COLO668 (cell line): Measurements from ENCODE around the gene TMEM235.
"Not testable (repeated sequence)": the region's sequence is repeated elsewhere in the genome, so short reads cannot be mapped to it uniquely, and the experiment has no call there.

Experiments used
- DNase-seq: peaks from one replicate; lab custom pipeline; 2025; ENCODE audit not compliant: unreplicated experiment; lab: John Stamatoyannopoulos, UW

TMEM235 gene

DNA sequence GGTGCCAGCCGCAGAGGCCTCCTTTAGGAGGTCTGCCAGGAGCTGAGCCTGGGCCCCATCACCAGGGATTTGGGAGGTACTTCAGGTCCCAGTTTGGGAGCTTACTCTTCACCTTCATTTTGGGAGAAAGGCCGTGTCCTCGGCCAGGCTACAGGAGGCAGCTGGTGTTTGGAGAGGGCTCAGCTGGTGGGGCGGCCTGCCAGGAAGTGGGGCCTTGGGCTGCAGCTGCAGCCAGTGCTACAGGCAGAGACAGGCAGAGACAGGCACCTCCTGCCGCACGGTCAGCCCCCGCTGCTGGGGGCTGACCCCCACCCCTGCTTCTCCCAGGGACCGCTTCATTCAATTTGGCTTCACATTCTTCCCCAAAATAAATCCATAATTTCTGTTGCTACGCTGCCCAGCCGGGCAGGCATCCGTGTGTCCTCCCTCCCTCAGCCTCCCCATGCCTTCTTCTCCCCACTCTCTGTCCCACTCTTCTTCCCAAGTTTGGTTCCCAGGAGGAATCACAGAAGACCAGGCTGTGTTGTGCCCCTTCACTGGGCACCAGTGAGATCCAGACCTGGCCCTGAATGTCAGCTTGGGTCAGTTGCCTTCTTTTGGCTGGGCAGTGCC, 6.1 kb downstream of the TMEM235 start:
- DNase-seq, result no peak

DNA sequence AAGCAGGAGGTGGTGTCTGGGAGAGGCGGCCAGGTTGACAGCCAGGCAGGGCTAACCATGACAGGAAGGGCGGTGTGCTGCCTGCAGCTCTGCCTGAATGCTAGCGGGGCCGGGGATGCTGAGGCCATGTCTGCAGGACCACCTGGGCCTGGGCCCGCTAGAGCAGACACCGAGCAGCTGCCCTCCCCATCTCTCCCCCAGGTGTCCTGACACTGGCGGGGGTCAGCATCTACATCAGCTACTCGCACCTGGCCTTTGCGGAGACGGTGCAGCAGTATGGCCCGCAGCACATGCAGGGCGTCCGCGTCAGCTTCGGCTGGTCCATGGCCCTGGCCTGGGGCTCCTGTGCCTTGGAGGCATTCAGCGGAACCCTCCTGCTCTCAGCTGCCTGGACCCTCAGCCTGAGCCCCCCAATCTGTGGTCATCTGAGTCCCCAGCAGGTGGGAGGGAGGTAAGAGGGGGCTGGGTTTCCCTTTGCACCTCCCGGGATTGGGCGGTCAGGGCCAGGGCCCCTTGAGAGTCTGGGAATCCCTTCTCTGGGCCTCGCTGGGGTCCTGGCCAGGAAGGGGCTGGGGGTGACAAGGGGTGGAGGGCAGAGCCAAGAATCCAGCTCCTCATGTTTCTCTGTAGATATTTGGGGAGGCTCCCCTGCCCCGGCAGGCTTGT, 7.5 kb downstream of the TMEM235 start:
- DNase-seq, result no peak

DNA sequence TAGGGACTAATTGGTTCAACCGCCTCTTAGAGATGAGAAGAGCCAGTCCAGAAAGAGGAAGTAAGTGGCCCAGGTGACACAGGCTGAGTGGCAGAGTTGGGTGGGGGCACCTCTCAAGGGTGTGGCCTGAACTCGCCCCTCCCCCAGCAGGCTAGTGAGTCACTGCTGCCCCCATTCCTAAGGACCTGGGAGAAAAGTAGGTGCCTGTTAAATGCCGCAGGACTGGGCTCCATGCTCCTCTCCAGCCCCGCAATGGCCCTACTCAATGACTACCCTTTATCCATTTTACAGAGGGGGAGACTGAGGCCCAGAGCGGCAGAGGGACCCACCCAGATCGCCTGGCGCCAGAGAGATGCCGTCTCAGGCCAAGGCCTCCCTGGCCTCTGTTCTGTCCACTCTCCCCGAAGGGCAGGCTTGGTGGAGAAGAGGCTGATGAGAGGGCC, 8.1 kb downstream of the TMEM235 start:
- DNase-seq, result no peak

DNA sequence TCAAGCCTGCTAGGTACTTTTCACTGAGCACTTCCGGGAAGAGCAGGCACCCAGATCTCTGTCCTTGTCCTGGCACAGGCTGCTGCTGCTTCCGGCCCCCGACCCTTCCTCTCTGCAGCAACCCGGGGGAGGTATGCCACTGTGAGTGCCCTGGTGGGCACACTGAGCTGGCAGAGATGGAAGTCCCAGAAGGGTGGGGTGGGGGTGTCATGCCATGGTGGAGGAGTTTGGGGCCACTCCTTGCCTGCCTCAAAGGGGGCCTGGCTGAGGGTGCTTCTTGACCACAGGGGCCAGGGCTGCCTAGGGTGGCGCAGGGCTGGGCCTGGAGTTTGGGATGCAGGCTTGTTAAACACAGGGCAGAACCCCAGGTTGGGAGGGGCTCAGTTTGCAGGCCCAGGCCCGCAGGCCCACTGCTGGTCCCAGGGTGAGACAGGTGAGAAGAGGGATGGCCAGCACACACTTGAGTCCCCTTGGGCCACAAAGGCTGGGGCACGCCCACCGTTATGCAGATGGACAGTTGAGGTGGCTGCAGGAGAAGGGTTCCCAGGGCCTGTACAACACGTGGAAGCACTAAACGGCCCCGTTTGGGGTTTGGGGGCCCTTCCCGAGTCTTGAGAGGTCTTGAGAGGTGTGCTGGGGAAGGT, 8.7 kb downstream of the TMEM235 start:
- no peak for DNase-seq

DNA sequence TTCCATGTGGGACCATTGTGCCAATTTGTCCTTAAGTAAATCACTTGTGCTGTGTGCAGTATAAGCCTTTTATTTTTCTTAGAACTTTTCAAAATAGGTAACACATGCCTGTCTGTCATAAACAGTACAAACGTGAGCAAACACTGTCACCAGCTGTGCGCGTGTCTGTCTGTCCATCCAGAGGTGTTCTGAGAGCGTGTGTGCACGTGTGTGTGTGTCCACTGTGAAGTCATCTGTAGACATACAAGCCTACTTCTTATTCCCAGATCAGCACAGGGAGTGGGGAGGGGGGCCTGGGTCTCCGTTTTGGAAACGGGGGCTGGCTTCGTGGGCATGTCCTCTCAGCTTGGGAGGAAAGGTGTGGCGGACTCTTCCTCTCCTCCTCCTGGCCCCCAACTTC, 9.4 kb downstream of the TMEM235 start:
- DNase-seq, result no peak

DNA sequence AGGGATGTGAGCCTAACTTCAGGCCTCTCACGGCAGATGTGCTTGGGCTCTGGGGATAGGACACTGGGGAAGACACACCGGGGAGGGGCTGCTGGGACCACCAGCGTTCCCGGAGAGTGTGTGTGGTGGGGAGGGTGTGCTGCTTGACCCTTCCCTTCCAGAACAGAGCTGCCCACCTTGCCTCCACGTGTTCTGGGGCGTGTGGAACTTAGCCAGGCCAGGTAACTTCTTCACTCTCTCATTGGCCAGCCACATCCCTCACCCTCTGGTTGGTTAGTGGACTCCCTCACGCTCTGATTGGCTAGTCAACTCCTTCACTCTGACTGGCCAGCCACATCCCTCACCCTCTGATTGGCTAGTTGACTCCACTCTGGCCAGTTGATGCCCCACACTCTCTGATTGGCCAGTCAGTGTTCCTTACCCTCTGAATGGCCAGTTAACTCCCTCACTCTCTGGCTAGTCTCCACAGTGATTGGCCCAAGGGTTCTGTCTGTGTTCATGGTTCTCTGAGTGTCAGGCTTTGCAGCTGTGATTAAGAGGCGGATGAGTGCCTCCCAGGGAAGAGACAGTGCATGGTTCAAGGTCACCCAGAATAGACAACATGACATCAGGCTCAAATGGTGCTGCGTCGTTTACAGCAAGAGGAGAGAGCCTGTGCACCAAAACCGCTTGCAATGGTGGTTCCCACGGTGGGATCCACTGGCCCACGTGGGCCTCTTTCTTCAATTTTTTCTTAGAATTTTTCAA, 10.0 kb downstream of the TMEM235 start:
- no peak for DNase-seq

DNA sequence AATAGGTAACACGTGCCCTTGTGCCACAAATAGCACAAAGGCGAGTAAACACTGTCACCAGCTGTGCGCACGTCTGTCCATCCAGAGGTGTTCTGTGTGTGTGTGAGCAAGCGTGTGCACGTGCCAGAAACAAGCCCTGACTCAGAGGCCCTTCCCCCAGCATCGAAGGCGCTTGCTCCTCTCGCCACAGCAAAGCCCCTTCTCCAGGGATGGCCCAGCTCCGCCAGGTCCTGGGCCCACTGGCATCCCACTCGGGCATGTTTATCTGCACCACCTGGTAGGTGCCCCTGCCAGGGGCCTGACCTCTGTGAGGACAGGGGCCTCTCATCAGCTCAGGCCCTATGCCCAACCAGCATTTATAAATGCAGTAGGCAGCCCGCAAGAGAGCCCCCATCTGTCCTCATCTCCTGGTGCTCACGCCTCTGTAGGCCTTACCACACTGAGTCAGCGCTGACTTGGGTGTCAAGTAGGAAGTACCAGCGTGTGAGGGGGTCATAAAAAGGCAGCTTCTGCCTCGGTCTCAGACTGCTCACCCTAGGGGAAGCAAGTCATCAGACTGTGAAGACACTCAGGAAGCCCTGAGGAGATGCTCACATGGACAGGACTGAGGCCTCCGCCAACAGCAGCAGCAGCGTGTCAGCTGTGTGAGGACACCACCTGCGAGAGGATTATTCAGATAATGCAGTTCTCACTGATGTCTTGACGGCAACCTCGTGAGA, 10.8 kb downstream of the TMEM235 start:
- no peak for DNase-seq

DNA sequence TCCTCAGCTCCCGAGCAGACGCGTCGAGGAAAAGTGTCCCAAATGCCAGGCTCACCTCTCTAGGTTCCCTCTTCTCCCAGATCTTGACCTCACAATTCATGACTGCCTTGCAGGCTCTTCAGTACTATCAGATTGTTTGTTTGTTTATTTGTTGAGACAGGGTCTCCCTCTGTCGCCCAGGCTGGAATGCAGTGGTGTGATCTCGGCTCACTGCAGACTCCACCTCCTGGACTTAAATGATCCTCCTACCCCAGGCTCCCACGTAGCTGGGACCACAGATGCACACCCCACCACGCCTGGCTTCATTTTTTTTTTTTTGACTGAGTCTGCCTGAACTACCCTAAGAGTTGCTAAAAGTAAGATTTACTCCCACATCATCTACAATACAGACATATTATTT, 15.9 kb downstream of the TMEM235 start:
- DNase-seq, result no peak

DNA sequence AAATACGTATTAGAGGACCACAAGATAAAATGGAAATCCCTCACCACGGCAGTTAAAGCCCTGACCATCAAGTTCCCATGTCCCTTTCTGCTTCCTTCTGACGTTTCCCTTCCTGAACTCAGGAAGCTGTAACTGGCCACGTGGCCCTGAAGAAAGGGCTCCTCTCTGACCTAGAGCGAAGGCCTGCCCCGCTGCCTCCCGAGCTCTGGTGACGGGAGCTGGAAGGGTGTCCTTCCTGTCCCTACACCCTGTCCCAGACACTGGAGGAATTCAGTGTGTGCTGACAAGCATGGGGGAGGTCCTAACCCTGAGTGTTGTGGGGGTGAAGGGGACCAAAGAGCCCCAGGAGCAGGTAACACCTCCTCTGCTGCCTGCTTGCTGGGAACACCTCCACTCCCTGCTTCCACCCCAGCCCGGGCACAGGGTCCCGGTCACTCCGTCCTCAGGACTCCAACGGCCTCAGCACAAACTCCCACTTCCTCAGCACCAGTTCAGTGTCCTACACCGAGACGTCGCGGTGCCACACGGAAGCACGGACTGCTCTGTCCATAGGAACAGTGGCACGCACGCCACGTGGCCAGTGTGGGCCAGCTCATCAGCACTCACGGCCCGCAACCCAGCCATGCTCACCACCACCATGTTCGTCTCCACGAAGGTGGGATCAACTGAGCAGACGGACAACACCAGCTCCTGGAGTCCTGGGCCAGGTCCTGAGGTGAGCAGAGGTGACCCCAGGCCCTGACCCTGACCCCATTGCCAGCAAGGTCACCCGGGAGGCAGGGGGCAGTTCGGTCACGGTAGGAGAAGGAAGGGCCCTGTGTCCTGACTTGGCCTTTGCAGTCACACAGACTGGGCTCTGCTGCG, 16.9 kb downstream of the TMEM235 start:
- no peak for DNase-seq

DNA sequence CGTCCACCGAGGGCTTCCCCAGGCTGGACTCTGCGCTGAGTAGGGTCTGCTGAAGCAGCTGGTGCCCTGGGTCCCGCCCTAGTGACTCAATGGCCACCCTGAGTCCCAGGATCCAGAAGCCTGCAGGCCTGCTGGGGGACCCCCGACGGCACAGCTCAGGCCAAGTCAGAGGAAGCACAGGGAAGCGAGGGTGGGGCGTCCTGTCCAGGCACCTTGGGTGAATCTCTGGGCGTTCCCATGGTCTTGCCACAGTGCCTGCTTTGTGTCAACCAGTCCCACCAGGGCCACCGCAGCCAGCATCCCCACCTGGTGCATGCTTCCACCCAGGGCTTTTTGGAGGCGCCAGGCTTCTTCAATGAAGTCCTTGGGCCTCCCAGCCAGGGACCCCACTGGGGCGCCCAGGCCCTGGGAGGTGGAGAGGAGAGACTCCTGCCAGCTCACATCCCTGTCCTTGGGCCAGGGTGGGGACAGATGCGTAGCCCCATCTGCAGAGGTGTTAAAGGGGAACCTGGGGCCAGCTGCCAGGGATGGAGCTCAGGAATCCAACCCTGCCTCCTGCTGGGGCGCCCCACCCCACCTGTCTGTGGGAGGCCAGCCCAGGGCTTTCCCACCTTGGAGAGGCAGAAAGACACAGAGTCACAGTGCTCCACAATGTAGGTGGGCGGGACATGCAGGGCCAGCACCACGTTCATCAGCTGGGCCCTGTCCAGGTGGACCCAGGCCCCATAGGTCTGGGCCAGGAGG, 17.8 kb downstream of the TMEM235 start:
- DNase-seq, result no peak

DNA sequence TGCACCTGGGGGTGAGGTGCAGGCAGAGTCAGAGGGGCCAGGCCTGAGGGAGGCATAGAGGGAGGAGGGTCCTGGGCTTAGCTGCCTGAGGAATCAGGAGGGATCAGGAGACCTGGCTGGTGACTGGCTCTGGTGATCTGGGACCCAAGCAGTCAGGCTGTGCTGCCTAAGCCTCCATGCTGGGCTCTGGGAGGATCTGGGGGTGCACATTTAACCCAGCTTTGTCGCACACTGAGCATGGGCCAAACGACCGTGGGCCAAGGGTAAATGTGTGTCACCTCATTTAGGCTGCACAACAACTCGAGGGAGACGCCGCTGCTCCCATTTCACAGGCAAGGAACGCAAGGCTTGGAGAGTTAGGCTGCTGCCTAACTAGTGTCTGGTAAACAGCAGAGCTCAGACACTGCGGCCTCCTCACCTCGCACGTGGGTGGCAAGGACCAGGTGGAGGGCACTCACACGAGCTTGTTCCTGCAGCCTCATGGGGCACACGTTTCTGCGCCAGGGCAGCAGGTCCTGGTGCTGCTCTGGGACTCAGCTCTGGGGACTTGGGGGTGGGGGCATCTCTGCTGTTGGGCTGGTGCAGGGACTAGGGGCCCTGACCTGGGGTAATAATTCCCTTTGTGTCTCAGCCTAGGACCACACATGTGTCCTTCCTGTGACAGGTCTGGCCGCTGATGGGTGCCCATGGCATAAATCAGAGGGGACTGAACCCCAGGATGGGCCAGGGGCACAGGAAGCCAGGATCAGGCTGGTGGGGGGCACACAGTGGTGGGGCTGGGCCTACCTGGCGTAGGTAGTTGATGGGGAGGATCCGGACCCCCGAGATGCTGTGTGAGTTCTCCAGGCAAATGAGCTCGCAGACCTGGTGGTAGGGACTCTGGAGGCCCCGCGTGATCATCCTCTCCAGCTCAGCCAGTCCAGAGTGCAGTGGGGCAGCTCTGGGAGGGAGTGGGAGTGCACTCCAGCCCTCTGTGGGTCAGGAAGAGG, 18.7 kb downstream of the TMEM235 start:
- DNase-seq, result no peak

DNA sequence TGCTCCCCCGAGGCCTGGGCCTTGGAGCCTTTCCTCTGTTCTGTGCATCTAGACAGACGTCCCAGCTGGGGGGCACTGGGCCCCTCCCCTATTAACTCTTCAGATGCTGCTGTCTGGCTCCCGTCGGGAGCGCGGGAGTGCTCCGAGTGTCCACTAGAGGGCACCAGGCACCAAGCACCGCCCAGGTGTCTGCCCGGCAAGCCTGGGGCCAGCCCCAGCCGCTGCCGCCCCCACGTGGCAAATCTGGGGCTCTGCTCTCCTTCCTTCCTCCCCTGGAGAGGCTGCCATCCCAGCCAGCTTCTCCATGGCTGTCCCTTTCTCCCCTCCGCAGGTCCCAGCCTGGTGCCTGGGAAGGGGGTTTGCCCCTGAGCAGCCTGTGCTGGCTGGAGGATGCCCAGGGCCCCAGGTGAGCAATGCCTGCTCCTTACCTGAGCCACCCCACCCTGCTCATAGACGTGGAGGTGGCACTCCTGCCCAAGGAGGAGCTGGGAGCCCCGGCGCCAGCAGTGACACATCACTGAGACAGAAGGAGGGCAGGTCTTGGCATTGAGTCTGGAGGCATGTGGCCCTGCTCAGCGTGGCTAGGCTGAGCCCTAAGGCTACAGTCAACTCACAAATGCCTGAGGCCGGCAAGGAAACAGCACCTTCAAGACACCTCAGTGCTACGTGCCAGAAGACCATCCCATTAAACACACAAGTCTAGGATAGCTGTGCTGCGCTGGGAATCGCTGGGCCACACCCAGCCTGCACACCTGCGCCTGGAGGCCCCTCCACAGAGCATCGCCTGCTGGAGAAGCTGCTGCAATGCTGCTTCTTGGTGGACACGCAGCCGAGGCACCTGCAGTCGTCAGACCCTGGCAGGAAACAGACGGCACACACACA, 19.7 kb downstream of the TMEM235 start:
- DNase-seq, result peak; percentile 78

DNA sequence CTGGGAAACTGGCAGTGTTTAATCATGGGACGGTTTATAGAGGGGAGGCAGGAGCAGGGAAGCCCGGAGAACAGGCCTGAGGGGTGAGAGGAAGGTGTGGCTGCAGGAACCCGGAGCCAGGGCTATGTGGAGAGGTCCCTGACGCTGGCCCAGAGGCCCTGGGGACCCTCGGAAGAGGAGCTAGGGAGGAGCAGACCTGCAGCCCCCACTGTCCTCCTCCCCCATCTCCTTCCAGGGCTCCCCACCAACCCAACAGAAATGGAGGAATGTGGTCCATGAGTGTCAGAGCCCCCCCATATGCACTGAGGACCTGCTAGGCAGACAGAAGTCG, 20.3 kb downstream of the TMEM235 start:
- DNase-seq, result no peak

DNA sequence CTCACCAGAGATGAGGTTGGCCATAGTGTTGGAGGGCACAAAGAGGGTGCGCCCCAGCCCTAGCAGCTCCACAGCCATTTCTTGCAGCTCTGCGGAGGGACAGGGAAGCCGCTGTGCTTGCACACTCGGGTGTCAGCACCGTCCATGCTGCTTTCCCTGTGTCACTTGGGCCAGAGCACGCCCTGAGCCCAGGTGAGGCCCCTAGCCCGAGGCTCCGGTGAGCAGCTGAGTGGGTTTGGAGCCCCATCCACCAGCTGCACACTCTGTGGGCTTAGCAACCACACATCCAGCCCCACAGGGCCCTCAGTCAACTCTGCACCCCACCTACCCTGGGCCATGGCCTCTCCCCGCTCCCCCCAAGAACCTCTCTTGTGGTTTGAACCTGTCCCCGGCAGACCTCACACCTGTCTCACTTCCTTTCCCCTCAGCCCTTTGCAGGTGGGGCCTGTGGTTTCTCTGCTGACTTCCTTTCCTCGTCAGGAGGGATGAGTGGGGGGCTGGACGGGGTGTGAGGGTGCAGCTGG, 20.7 kb downstream of the TMEM235 start:
- DNase-seq, result no peak

DNA sequence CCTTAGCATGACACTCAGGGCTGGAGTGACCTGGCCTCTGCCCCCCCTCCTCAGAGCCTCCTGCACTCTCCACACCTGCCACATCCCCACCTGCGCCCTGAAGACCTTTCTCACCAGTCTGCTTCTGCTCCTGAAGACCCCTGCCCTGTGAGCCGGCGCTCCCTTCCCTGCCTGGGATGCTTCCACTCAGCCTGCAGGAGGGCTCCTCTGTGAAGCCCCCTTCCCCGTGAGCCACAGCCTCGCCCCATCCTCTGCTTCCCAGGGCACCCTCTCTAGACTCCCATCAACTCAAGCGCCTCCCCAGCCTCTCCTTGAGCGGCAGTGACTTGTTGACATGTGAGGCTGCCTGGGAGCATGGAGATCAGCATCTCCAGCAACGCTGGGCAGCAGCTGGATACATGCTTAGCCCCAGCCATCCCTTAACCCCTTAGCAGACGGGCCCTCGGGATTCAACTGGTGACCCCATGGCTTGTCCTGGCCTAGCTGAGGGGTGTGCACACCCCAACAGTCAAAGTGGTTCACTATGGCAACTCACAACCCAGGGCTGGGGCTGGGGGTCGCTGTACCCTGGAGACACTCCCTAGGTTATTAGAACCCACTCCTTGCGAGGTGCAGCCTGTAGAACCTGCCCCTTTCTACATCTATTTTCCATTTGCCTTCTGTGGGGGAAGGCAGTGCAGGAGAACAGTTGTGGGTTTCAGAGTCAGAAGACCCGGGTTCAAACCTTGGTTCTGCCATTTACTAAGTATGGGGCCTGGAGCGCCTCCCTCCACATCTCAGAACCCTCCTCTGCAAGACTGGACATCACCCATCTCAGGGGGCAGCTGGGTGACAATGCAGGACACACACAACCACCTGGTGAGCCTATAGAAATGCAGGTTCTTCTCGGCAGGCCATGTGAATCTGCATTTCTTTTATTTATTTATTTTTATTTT, 21.5 kb downstream of the TMEM235 start:
- DNase-seq, result peak; percentile 6

DNA sequence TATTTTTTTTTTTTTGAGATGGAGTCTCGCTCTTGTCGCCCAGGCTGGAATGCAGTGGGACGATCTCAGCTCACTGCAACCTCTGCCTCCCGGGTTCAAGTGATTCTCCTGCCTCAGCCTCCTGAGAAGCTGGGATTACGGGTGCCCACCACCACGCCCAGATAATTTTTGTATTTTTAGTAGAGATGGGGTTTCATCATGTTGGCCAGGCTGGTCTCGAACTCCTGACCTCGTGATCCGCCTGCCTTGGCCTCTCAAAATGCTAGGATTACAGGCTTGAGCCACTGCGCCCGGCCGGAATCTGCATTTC, 22.2 kb downstream of the TMEM235 start:
- not testable (repeated sequence) for DNase-seq
